ENCODE data around the gene LCMT2. TPM values are rescaled to one million over a fixed set of nuclear protein-coding genes. Genes with fewer than 3 reads are reported as not detected.

Gene LCMT2
- total RNA-seq, 1 experiment from 2014 or later, result 6.7 TPM

GRCh38 chr15:43302205-43302817 lies 28.1 kb downstream of the LCMT2 start, which contains the start of gene TGM7:
Gene TGM7, minus strand, starts transcription at chr15:43302255.
- Histone ChIP-seq H2AFZ (ENCODE audit: low read length) (no peak within 1 kb of the TSS), H3K9ac (ENCODE audit: low read length) (no peak within 1 kb of the TSS), H4K20me1 (ENCODE audit: low read length) (no peaks in the 10 kb centered on the region), H3K4me3 (ENCODE audit: low read length) (no peak within 1 kb of the TSS), H3K36me3 (ENCODE audit: low read depth, low read length) (no peaks in the 10 kb centered on the region), H3F3A (ENCODE audit: low read length, unreplicated experiment) (no peaks in the 10 kb centered on the region), H3K27ac (ENCODE audit: low read length) (no peak within 1 kb of the TSS), H3K4me1 (ENCODE audit: insufficient read depth, low read length) (no peaks in the 10 kb centered on the region), H3K4me2 (ENCODE audit: low read length) (no peak within 1 kb of the TSS), H3K9me2 (replicated peaks; ENCODE audit: low read length) (no peaks in the 10 kb centered on the region), H3K27me3 (ENCODE audit: low read length) (peaks cover 27% of the 10 kb centered on the region), H3K9me3 (ENCODE audit: low read length) (no peaks in the 10 kb centered on the region), H3K79me2 (ENCODE audit: low read length) (no peaks in the 10 kb centered on the region)
- no TSS peak for BruUV-seq (replicated peaks)
- CTCF ChIA-PET, result no interaction called here
- intact Hi-C loops (cut with micrococcal nuclease), result no loop called here
- ATAC-seq (no peak), DNase-seq (no peak)
- POLR2A ChIA-PET (ENCODE audit: unreplicated experiment), result no interaction called here
- TF ChIP-seq EZH2phosphoT487 (IDR thresholded peaks at IDR 0.05; ENCODE audit: borderline replicate concordance, low read length), result no peak
- TF ChIP-seq EZH2 (IDR thresholded peaks at IDR 0.05; ENCODE audit: low read length, unreplicated experiment), result no peak
- no peak for TF ChIP-seq CTCF (conservative IDR thresholded peaks at IDR 0.05; ENCODE audit: low read depth, low read length)

GRCh38 chr15:43299884-43300283 lies 30.5 kb downstream of the LCMT2 start:
- no peak for ATAC-seq
- BruUV-seq (replicated peaks), result no TSS peak

More at GRCh38 chr15:43299884-43300283, 30.5 kb downstream of the LCMT2 start:
- no peaks in the 10 kb centered on the region for H3K36me3 ChIP-seq (ENCODE audit: low read depth, low read length)
- no peaks in the 10 kb centered on the region for H3K9me2 ChIP-seq (replicated peaks; ENCODE audit: low read length)
- H3K27me3 ChIP-seq (ENCODE audit: low read length), result peaks cover 13% of the 10 kb centered on the region; the same call in 1 of the 2 replicates
- TF ChIP-seq EZH2 (IDR thresholded peaks at IDR 0.05; ENCODE audit: low read length, unreplicated experiment) (no peak), CTCF (conservative IDR thresholded peaks at IDR 0.05; ENCODE audit: low read depth, low read length) (no peak), EZH2phosphoT487 (IDR thresholded peaks at IDR 0.05; ENCODE audit: borderline replicate concordance, low read length) (no peak)
- no peak for DNase-seq
- no peaks in the 10 kb centered on the region for H3K4me1 ChIP-seq (ENCODE audit: insufficient read depth, low read length)
- no peak overlapping the region for H3K4me2 ChIP-seq (ENCODE audit: low read length)
- H3K79me2 ChIP-seq (ENCODE audit: low read length), result no peaks in the 10 kb centered on the region
- ChIA-PET CTCF (interaction anchor here (1.5 kb wide), 1 partner anchor 14 kb away, joined by 3 read pairs; no protein-coding TSS in a partner anchor), POLR2A (ENCODE audit: unreplicated experiment) (no interaction called here)
- H3F3A ChIP-seq (ENCODE audit: low read length, unreplicated experiment), result no peaks in the 10 kb centered on the region
- H3K9ac ChIP-seq (ENCODE audit: low read length), result no peak overlapping the region
- no peak overlapping the region for H3K27ac ChIP-seq (ENCODE audit: low read length)
- no peak overlapping the region for H2AFZ ChIP-seq (ENCODE audit: low read length)
- H3K9me3 ChIP-seq (ENCODE audit: low read length), result no peaks in the 10 kb centered on the region
- H3K4me3 ChIP-seq (ENCODE audit: low read length), result no peak overlapping the region
- H4K20me1 ChIP-seq (ENCODE audit: low read length), result no peaks in the 10 kb centered on the region
- intact Hi-C loops (cut with micrococcal nuclease), result no loop called here

Measured in PC-3 (cell line).